Glutamatergic neuron (in vitro differentiated cells): ENCODE measurements around the gene PRKCH. TPM values are rescaled to one million over a fixed set of nuclear protein-coding genes. Genes with fewer than 3 reads are reported as not detected.

Experiments used
- DNase-seq: peaks from one replicate; pipeline ENCODE4 v3.0.0; 2022
- H3K27ac Mint-ChIP-seq: one replicate; pipeline ENCODE4 v1.8.0; 2020; ENCODE audit warnings: mild to moderate bottlenecking, mixed read lengths, inconsistent platforms; ENCODE audit not compliant: unreplicated experiment
- H3K27me3 Mint-ChIP-seq: one replicate; pipeline ENCODE4 v1.8.0; 2020; ENCODE audit warnings: mild to moderate bottlenecking, moderate library complexity, mixed read lengths, inconsistent platforms; ENCODE audit not compliant: unreplicated experiment
- H3K36me3 Mint-ChIP-seq: one replicate; pipeline ENCODE4 v1.8.0; 2020; ENCODE audit warnings: mild to moderate bottlenecking, mixed read lengths, inconsistent platforms; ENCODE audit not compliant: unreplicated experiment
- H3K4me1 Mint-ChIP-seq: one replicate; pipeline ENCODE4 v1.8.0; 2020; ENCODE audit warnings: mild to moderate bottlenecking, low read depth, mixed read lengths, inconsistent platforms; ENCODE audit not compliant: unreplicated experiment
- H3K4me3 Mint-ChIP-seq: one replicate; pipeline ENCODE4 v1.8.0; 2020; ENCODE audit warnings: mild to moderate bottlenecking, mixed read lengths, inconsistent platforms; ENCODE audit not compliant: unreplicated experiment
- H3K9me3 Mint-ChIP-seq: one replicate; pipeline ENCODE4 v1.8.0; 2020; ENCODE audit warnings: mild to moderate bottlenecking, moderate library complexity, mixed read lengths, inconsistent platforms; ENCODE audit not compliant: unreplicated experiment
- total RNA-seq: library from RNA; stranded (reverse); fragmentation: NEBNext Ultra II Directional; extraction: Animal tissue kit (Norgen Biotek cat#: 25700); gene quantifications from one replicate; pipeline ENCODE4 v1.2.1, GENCODE V29; 2021; ENCODE audit not compliant: unreplicated experiment
- TF ChIP-seq, protein P1 (sequence below): fragments of 200-600 bp; sonication (generic); IDR thresholded peaks from one replicate; pipeline ENCODE4 v1.5.0; 2021; ENCODE audit not compliant: partially characterized antibody, unreplicated experiment

Gene PRKCH
- total RNA-seq, 1 donor from 2014 or later: 0.54 TPM

DNA sequence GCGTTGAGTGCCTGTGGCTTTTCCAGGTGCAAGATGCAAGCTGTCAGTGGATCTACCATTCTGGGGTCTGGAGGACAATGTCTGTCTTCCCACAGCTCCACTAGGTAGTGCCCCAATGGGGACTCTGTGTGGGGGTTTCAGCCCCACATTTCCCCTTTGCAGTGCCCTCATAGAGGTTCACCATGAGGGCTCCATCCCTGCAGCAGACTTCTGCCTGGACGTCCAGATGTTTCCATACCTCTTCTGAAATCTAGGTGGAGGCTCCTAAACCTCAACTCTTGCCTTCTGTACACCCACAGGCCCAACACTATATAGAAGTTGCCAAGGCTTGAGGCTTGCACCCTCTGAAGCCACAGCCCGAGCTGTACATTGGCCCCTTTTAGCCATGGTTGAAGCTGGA is 52.9 kb downstream of the PRKCH start:
- TF ChIP-seq, protein P1, sequence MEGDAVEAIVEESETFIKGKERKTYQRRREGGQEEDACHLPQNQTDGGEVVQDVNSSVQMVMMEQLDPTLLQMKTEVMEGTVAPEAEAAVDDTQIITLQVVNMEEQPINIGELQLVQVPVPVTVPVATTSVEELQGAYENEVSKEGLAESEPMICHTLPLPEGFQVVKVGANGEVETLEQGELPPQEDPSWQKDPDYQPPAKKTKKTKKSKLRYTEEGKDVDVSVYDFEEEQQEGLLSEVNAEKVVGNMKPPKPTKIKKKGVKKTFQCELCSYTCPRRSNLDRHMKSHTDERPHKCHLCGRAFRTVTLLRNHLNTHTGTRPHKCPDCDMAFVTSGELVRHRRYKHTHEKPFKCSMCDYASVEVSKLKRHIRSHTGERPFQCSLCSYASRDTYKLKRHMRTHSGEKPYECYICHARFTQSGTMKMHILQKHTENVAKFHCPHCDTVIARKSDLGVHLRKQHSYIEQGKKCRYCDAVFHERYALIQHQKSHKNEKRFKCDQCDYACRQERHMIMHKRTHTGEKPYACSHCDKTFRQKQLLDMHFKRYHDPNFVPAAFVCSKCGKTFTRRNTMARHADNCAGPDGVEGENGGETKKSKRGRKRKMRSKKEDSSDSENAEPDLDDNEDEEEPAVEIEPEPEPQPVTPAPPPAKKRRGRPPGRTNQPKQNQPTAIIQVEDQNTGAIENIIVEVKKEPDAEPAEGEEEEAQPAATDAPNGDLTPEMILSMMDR: no peak
- no peaks in the 10 kb centered on the region for H3K4me1 Mint-ChIP-seq
- H3K9me3 Mint-ChIP-seq: peaks cover 20% of the 10 kb centered on the region
- peaks cover 2% of the 10 kb centered on the region for H3K27me3 Mint-ChIP-seq
- no peak overlapping the region for H3K27ac Mint-ChIP-seq
- no peak for DNase-seq
- H3K4me3 Mint-ChIP-seq: no peak overlapping the region
- peaks cover 44% of the 10 kb centered on the region for H3K36me3 Mint-ChIP-seq

DNA sequence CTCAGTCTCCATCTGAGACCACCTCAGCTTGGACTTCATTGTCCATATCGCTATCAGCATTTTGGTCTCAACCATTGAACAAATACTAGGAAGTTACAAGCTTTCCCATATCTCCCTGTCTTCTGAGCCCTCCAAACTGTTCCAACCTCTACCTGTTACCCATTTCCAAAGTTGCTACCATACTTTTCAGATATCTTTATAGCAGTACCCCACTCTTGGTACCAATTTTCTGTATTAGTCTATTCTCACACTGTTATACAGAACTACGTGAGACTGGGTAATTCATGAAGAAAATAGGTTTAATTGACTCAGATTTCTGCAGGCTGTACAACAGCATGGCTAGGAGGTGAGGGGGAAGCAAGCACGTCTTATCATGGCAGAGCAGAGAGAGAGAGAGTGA is 53.8 kb downstream of the PRKCH start:
- no peak overlapping the region for H3K4me3 Mint-ChIP-seq
- peaks cover 20% of the 10 kb centered on the region for H3K9me3 Mint-ChIP-seq

DNA sequence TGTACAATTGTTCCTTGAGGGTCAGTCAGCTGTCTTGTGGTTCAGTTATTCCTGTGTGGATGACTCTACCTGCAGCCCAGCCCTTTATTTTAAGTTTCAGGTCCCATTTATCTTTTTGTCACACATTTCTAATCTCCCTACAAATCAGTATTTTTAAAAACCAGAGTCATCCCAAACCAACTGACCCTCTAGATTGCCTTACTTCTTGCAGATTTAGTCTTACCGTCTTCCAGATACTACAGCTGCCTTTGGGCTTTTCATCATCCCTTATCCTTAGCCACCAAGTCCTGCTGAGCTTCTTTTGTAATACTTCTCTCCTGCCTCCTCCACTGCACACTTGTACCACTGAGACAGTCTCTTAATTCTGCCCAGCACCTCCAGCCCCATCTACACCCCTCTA is 54.9 kb downstream of the PRKCH start:
- Mint-ChIP-seq H3K36me3 (peaks cover 44% of the 10 kb centered on the region), H3K27me3 (peaks cover 2% of the 10 kb centered on the region), H3K4me1 (peaks cover 3% of the 10 kb centered on the region), H3K4me3 (no peak overlapping the region), H3K27ac (no peak overlapping the region), H3K9me3 (peaks cover 18% of the 10 kb centered on the region)
- no peak for DNase-seq
- TF ChIP-seq, protein P1: no peak

More for the DNA sequence above, 53.8 kb downstream of the PRKCH start:
- H3K4me1 Mint-ChIP-seq: no peaks in the 10 kb centered on the region
- TF ChIP-seq, protein P1: no peak
- no peak for DNase-seq
- peaks cover 44% of the 10 kb centered on the region for H3K36me3 Mint-ChIP-seq
- no peak overlapping the region for H3K27ac Mint-ChIP-seq
- H3K27me3 Mint-ChIP-seq: peaks cover 2% of the 10 kb centered on the region

DNA sequence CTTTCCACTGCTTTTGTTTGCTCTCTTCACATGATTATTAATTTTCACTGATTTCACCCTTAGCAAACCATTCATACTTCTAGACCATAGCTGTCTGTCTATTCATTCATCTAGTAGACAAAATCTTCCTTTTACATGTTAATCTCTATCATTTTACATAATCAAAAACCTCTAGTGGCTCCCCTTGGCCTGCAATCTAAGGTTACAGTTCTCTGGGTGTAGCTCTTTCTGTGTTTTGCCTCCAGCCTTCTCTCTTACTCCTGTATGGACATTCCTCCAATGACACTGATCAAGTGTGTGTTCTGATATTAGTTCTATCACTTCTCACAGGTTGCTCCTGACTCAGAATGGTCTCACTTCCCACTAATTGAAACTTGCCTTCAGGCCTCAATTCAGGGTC is 56.4 kb downstream of the PRKCH start:
- Mint-ChIP-seq H3K9me3 (peaks cover 15% of the 10 kb centered on the region), H3K4me3 (no peak overlapping the region), H3K4me1 (peaks cover 7% of the 10 kb centered on the region), H3K27ac (no peak overlapping the region), H3K36me3 (peaks cover 40% of the 10 kb centered on the region), H3K27me3 (no peaks in the 10 kb centered on the region)
- TF ChIP-seq, protein P1: no peak
- DNase-seq: no peak

DNA sequence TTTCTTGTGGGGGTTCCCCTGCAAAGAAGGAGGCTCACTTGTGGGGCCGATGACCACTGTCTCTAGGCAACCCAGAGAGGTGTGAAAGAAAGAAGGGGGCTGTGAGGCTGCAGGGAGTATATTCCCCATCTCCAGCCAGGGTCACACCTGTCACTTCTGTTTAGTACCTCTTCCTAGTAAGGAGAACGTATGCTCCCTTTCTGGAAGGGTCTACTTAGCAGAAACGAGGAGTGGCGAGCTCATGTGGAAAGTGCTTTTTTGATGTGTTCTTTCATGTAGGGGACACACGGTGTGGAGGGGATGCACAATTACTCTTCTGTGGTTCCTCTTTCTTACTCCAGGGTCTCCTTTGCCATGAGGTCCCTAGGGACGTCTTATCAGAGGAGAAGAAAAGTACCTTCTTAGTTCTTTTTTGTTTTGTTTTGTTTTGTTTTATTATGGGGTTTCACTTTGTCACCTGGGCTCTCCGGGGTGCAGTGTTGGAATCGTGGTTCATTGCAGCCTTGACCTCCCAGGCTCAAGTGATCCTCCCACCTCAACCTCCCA is 58.3 kb downstream of the PRKCH start:
- DNase-seq: no peak
- no peak overlapping the region for H3K4me3 Mint-ChIP-seq
- H3K9me3 Mint-ChIP-seq: peaks cover 12% of the 10 kb centered on the region

More for the DNA sequence above, 58.3 kb downstream of the PRKCH start:
- Mint-ChIP-seq H3K27ac (no peak overlapping the region), H3K4me1 (peaks cover 10% of the 10 kb centered on the region), H3K36me3 (peaks cover 28% of the 10 kb centered on the region), H3K27me3 (no peaks in the 10 kb centered on the region)
- TF ChIP-seq, protein P1: no peak
